ENCODE results near the gene MTHFD1L.

- TF ChIP-seq, protein P1, sequence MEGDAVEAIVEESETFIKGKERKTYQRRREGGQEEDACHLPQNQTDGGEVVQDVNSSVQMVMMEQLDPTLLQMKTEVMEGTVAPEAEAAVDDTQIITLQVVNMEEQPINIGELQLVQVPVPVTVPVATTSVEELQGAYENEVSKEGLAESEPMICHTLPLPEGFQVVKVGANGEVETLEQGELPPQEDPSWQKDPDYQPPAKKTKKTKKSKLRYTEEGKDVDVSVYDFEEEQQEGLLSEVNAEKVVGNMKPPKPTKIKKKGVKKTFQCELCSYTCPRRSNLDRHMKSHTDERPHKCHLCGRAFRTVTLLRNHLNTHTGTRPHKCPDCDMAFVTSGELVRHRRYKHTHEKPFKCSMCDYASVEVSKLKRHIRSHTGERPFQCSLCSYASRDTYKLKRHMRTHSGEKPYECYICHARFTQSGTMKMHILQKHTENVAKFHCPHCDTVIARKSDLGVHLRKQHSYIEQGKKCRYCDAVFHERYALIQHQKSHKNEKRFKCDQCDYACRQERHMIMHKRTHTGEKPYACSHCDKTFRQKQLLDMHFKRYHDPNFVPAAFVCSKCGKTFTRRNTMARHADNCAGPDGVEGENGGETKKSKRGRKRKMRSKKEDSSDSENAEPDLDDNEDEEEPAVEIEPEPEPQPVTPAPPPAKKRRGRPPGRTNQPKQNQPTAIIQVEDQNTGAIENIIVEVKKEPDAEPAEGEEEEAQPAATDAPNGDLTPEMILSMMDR (IDR thresholded peaks at IDR 0.05; ENCODE audit: borderline replicate concordance, extremely low read depth, low read length, poor library complexity, severe bottlenecking) = no peak
- no peak for TF ChIP-seq EZH2 (IDR thresholded peaks at IDR 0.05; ENCODE audit: borderline replicate concordance, low read depth, low read length, severe bottlenecking)
Measured at GRCh38 chr6:150868759-150869158, 3.3 kb downstream of the MTHFD1L start.

Measured in DND-41 (cell line).